Activated CD8-positive, alpha-beta memory T cell treated with anti-CD3 and anti-CD28 coated beads, Interleukin-2, amount 50 U/mL, for 24 hours (primary cell): ENCODE data around the gene LRMDA.

Experiments used
- DNase-seq: peaks from one replicate; pipeline ENCODE4 v3.0.0-alpha.2; 2020; ENCODE audit errors: extremely low read depth

The LRMDA gene

DNA sequence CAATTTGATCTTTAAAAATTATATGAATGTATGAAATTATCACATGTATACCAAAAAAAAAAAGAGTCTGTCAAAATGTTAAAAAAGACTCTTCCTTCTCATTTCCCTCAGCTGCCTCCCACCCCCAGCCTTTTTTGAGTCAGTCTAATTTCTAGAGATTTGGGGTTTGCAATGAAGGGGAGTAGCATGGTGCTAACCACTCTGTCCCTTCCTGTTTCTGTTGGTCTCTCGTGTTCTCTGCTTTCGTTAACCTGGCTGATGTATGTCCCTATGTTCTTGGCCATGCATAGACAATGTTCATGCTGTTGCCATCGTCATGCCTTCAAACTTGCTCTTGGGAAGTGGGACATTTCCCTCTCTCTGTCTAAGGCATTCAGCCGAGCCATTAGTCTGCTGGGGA, 474.1 kb downstream of the LRMDA start:
- no peak for DNase-seq

DNA sequence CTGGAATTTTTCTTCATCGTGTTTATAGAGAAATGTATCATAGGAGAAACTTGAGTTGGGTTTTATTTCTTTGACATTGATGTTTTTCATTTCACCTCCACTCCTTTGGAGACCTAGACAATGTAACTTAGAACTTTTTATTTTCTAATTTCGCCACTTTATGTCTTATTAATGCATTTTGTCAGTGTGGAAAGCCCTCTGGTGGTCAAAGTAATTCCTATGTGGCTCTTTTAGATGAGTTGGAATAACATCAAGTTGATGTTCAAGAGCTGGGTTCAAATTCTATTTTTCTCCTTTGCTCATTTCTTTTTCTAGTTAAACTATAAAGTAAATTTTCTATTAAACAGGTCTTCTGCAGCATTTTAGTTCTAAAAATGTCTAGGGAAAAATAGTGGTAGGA, 478.6 kb downstream of the LRMDA start:
- no peak for DNase-seq

GRCh38 chr10:75911426-75911825, 480.0 kb downstream of the LRMDA start:
- no peak for DNase-seq

GRCh38 chr10:75916906-75917305, 485.5 kb downstream of the LRMDA start:
- DNase-seq, result no peak

GRCh38 chr10:75919913-75920312, 488.5 kb downstream of the LRMDA start:
- no peak for DNase-seq

- DNase-seq, result no peak
Measured at GRCh38 chr10:75922435-75922834, 491.0 kb downstream of the LRMDA start.

- no peak for DNase-seq
Measured at GRCh38 chr10:75924309-75924902, 493.0 kb downstream of the LRMDA start.

DNA sequence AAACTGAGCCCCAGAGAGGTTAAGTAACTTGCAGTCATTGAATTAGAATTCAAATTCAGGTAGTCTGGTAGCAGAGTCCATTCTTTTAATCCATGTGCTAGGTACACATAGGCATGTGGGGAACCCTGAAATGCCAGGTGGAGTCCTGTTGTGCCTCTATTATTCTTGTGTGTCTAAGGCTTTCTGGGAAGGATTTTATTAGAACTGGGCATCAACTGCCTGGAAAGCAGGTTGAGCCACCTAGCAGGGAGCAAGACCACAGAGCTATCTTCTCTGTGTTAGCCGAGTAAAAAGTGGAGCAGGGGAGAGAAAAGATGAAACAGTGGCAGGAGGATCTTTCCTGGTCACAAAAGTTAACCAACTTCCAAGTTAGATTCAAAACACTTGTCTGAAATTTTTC, 494.6 kb downstream of the LRMDA start:
- DNase-seq, result no peak

DNA sequence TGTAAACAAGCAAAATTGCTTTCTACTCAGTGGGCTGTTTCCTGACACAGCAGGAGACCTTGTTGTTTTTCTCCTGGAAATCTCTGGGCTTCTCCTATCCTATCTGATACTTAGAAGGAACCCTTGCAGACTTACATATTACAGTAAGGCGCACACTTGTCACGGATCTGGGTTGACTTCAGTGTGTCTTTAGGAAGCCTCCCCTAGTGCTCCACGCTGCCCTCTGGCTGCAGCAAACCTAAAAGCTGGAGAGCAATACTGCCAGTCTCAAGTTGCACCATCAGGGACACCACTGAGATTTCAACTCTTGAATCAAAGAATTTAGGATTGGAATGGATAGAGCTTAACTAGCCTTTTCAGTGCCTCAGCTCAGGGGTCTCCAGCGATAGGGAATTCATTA, 495.3 kb downstream of the LRMDA start:
- DNase-seq, result no peak

DNA sequence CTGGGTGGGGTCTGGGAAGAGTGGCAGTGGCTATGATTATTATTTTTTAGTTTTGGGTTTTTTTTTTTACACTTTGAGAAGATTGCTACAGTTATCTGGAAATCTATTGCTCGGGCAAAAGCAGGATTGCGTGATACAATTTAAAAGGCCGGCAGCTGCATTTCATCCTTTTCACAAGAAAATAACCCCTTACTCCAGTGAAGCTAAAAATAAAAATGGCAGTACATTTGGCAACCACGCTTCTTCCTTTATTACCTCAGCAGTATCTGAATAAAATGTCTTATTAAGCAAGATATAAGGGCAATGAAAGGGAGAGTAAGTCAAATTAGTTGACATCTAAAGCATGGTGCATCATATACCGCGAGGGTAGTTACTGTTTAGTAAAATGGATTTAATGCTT, 496.8 kb downstream of the LRMDA start:
- DNase-seq, result no peak

DNA sequence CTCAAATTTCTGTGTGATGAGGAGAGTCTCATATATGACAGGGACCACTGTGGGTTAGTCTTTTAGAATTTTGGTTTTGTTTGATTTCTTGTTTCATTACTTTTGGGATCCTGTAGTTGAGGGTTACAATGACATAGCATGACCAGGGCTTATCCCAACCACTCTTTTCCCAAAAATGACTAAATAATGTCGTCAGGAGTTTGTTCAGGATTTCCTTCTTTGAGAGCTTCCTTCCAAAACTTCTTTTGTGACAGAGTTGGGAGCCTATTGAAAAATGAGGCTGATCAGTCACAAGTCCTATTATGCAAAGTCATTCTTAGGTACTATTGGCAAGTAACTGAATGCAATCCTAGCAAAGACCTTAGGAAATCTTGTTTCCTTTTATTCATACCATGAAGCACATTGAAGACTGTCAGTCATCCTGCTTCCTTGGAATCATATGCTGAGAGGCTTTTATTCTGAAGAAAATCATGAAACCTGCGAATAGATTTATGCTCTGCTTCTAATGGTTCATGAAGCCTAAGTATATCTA, 498.3 kb downstream of the LRMDA start:
- no peak for DNase-seq

DNA sequence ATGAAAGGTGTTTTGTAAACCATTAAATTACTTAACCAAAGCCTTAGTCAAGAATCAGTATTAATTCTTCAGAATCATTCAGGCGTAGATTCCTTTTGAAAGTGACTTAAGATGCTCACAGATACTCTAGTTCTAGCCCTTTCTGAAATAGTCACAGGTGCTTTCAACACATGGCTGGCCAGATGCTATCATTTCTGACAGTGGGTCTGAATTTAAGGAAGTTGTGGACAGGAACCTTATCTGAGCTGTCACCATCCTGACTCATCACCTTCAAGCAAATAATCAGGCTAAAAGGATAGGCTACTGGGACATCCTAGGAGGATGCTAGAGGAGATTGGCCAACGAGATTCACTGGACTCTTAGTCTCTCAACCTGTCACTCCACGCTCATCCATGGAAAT, 501.5 kb downstream of the LRMDA start:
- no peak for DNase-seq

DNA sequence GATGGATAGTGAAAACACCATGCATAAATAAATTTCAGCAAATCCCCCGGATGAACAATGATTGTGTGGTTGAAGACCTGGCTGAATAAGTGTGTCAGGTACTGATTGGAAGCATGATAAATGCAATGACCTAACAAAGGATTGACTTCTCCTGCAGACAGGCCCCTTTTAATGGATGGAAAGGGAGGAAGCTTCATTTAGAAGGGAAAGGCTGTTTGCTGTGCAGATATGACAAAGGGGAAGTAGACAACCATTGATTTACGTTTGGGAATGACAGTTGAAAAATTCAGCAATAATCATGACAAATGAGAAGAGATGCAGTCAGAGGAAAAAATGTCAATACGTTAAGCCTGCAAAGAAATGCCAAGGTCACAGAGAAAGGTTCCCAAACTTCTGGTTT, 503.8 kb downstream of the LRMDA start:
- no peak for DNase-seq

- DNase-seq, result no peak
Measured at GRCh38 chr10:75935650-75936400, 504.4 kb downstream of the LRMDA start.

DNA sequence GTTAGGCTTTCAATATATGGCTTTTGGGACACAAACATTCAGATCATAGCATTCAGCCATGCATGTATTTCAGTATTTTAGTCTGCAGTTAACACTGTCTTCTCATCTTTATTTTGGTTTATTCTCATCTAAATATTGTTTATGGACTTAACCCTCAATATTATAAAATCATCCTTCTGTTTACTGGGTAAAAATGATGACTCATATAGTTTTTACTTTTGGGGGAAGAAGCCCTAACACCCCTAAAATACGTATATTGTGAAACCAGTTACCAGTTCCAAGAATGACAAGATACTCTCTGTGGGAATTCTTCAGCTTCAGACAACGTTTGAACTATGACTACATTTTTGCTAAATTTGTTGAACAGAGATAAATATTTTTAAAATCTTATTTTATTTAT, 505.4 kb downstream of the LRMDA start:
- no peak for DNase-seq

- DNase-seq, result no peak
Measured at GRCh38 chr10:75937823-75938222, 506.4 kb downstream of the LRMDA start.

DNA sequence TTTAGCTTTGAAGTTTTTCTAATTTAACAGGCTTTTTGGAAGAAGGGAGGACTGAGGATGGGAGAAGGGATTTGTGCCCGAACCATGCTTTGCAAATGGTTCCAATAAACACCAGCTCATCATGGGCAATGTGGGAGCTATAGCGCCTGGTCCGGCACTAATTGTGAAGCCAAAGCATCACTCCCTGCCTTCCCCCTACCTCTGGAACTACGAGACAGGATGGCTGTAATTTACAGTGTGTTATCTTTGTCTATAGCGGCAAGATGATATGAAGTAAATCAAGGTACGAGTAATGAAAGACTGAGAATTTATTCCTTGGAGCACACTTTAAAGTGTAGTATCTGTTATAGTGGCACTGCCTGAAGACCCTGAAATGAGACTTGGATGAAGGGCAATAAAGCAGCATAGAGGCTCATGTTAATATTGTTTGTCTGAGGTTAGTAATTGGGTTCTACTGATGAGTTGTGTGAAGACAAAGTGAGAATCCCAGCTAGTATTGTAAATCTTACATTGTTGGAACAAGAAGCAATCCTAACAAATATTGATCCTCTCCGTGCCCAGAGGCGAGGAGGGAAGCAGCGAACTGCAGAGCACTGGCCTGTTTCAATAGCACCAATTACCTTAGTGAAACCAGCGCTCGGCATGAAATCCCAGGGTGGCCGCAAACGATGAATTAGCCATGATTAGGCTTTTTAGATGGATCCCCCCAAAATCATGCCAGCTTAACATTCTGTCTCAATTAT, 507.1 kb downstream of the LRMDA start:
- no peak for DNase-seq

DNA sequence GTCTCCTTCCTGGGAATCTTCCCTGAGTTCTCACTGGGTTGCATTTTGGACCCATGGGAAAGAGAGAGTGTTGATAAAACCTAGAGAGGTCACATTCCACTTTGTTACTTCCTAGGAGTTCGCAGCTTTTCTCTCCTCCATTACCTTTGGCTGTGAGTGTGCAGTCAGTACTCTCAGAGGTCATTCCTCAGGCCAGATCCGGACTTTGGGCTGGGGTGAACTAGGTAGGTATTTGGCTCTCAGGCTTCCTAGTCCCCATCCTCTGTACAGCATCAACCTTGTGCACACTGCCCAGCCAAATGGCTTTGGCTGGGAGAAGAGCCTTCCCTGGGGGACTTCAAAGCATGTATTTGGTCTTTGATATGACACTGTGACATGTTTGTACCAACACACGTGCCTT, 508.1 kb downstream of the LRMDA start:
- DNase-seq, result no peak

- DNase-seq, result no peak
Measured at GRCh38 chr10:75940742-75941141, 509.3 kb downstream of the LRMDA start.

- DNase-seq, result no peak
Measured at GRCh38 chr10:75941223-75941801, 509.9 kb downstream of the LRMDA start.

DNA sequence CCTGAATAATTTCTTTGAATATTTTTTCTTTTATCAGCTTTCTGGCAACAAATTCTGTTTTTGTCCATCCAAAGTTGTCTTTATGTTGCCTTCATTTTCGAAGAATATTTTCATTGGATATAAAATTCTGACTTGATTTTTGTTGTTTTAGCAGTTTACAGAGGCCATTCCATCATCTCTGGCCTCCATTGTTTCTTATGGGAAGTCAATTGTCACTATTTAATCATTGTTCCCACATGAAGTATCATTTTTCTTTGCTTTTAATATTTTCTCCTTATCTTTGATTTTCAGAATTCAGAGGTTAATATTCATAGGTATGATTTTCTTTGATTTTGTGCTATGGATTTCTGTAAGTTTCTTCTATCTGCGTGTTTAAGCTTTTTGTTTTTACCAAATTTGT, 512.6 kb downstream of the LRMDA start:
- no peak for DNase-seq

GRCh38 chr10:75948583-75948982, 517.2 kb downstream of the LRMDA start:
- no peak for DNase-seq
